ACC112 (cell line): ENCODE measurements around the gene CREBZF.
"Not testable (repeated sequence)": the region's sequence is repeated elsewhere in the genome, so short reads cannot be mapped to it uniquely, and the experiment has no call there.

Source experiments
- H2AFZ ChIP-seq: fragments of 200-600 bp; sonication (generic); one replicate; pipeline ENCODE4 v1.6.0; 2017; ENCODE audit warnings: antibody characterized with exemption, low read length; ENCODE audit not compliant: unreplicated experiment
- H3K27ac ChIP-seq: fragments of 200-600 bp; sonication (generic); 2 replicates; pipeline ENCODE4 v1.5.1; 2014; ENCODE audit warnings: low read depth, mild to moderate bottlenecking, antibody characterized with exemption, low read length, moderate library complexity
- H3K27me3 ChIP-seq: fragments of 200-600 bp; sonication (generic); 2 replicates; pipeline ENCODE4 v1.6.1; 2014; ENCODE audit warnings: mild to moderate bottlenecking, antibody characterized with exemption, low read length, moderate library complexity, mixed read lengths; ENCODE audit not compliant: insufficient read depth
- H3K36me3 ChIP-seq: fragments of 200-600 bp; sonication (generic); 2 replicates; pipeline ENCODE4 v1.6.1; 2016; ENCODE audit warnings: mild to moderate bottlenecking, antibody characterized with exemption, low read length, moderate library complexity, mixed read lengths; ENCODE audit not compliant: insufficient read depth
- H3K4me1 ChIP-seq: fragments of 200-600 bp; sonication (generic); one replicate; pipeline ENCODE4 v1.6.1; 2016; ENCODE audit warnings: low read length, mixed read lengths; ENCODE audit not compliant: insufficient read depth, unreplicated experiment, control insufficient read depth
- H3K4me3 ChIP-seq: fragments of 200-600 bp; sonication (generic); 2 replicates; pipeline ENCODE4 v1.5.1; 2014; ENCODE audit warnings: mild to moderate bottlenecking, low read depth, low read length
- H3K79me2 ChIP-seq: fragments of 200-600 bp; sonication (generic); one replicate; pipeline ENCODE4 v1.6.0; 2016; ENCODE audit warnings: low read length; ENCODE audit not compliant: control insufficient read depth, unreplicated experiment, insufficient read depth

Gene CREBZF

DNA sequence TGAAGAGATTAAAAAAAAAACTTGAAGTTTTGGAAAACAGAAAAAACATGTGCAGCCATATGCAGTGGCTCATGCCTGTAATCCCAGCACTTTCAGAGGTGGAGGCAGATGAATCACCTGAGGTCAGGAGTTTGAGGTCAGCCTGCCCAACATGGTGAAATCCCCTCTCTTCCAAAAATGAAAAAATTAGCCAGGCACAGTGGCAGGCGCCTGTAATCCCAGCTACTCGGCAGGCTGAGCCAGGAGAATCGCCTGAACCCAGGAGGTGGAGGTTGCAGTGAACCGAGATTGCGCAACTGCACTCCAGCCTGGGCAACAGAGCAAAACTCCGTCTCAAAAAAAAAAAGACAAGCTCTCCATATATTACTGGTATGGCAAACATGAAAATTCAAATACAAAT is 45.4 kb downstream of the CREBZF start:
- Histone ChIP-seq H3K4me3 (no peak overlapping the region), H3K4me1 (no peaks in the 10 kb centered on the region), H3K27ac (no peak overlapping the region), H3K36me3 (no peaks in the 10 kb centered on the region), H3K79me2 (no peaks in the 10 kb centered on the region), H3K27me3 (no peaks in the 10 kb centered on the region), H2AFZ (no peak overlapping the region)

DNA sequence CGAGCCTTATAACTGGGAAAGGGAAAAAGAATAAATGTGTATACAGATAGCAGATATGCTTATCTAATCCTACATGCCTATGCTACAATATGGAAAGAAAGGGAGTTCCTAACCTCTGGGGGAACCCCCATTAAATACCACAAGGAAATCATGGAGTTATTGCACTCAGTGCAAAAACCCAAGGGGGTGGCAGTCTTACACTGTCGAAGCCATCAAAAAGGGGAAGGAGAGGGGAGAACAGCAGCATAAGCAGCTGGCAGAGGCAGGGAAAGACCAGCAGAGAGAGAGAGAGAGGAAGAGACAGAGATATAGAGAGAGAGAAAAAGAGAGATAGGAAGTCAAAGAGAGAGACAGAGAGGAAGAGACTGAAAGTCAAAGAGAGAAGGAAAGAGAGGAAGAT is 53.3 kb downstream of the CREBZF start:
- H2AFZ ChIP-seq, H3K36me3 ChIP-seq, H3K4me3 ChIP-seq, H3K27me3 ChIP-seq, H3K27ac ChIP-seq, H3K79me2 ChIP-seq, H3K4me1 ChIP-seq: not testable (repeated sequence)
